A549 (cell line): ENCODE measurements around the gene SAMD15.

Experiments used
- CTCF ChIP-seq: fragments of >200 bp; sonication (Bioruptor Twin); formaldehyde crosslinking; IDR thresholded peaks from 3 replicates; pipeline ENCODE4 v1.5.1; 2016
- EP300 ChIP-seq, 2 experiments: fragments of >200 bp; sonication (Bioruptor Twin); formaldehyde crosslinking; IDR thresholded peaks; 2 replicates in 1 of 2; 3 replicates in 1 of 2; pipeline ENCODE4 v1.6.1; 2016 to 2017
- PBX3 ChIP-seq: IDR thresholded peaks from 2 replicates; pipeline ENCODE4 v1.6.1; 2012
- POLR2A ChIP-seq: IDR thresholded peaks from 2 replicates; pipeline ENCODE4 v1.6.1; 2012; ENCODE audit warnings: mild to moderate bottlenecking, low read length
- POLR2AphosphoS2 ChIP-seq: conservative IDR thresholded peaks from 2 replicates; pipeline ENCODE4 v1.6.1; 2012; ENCODE audit warnings: low read length, improper control_type of control experiment, inconsistent platforms
- RAD21 ChIP-seq, 2 experiments: fragments of >200 bp in 1 of 2; sonication (Bioruptor Twin) in 1 of 2; formaldehyde crosslinking in 1 of 2; IDR thresholded peaks in 1 of 2; conservative IDR thresholded peaks in 1 of 2; 2 replicates in 1 of 2; 3 replicates in 1 of 2; pipeline ENCODE4 v1.6.1; 2012 to 2018; ENCODE audit warnings: inconsistent platforms in 1 of 2
- RFX5 ChIP-seq: fragments of 450-650 bp; IDR thresholded peaks from 2 replicates; pipeline ENCODE4 v1.7.1; 2014; ENCODE audit warnings: antibody characterized with exemption, mild to moderate bottlenecking, moderate library complexity
- TF ChIP-seq, protein P1 (sequence below): fragments of 200-600 bp; sonication (generic); IDR thresholded peaks from 2 replicates; pipeline ENCODE4 v1.6.1; 2016; ENCODE audit warnings: antibody characterized with exemption, mild to moderate bottlenecking, moderate library complexity
- TF ChIP-seq, protein P2 (sequence below): IDR thresholded peaks from 2 replicates; pipeline ENCODE4 v1.6.1; 2012
- TF ChIP-seq, protein P3 (sequence below): fragments of 450-650 bp; IDR thresholded peaks from 2 replicates; pipeline ENCODE4 v1.6.1; 2014; ENCODE audit warnings: antibody characterized with exemption

GRCh38 chr14:77340389-77340788 lies 36.8 kb upstream of the SAMD15 start:
- TF ChIP-seq EP300 (IDR thresholded peaks at IDR 0.05), result no peak
- TF ChIP-seq, protein P1, sequence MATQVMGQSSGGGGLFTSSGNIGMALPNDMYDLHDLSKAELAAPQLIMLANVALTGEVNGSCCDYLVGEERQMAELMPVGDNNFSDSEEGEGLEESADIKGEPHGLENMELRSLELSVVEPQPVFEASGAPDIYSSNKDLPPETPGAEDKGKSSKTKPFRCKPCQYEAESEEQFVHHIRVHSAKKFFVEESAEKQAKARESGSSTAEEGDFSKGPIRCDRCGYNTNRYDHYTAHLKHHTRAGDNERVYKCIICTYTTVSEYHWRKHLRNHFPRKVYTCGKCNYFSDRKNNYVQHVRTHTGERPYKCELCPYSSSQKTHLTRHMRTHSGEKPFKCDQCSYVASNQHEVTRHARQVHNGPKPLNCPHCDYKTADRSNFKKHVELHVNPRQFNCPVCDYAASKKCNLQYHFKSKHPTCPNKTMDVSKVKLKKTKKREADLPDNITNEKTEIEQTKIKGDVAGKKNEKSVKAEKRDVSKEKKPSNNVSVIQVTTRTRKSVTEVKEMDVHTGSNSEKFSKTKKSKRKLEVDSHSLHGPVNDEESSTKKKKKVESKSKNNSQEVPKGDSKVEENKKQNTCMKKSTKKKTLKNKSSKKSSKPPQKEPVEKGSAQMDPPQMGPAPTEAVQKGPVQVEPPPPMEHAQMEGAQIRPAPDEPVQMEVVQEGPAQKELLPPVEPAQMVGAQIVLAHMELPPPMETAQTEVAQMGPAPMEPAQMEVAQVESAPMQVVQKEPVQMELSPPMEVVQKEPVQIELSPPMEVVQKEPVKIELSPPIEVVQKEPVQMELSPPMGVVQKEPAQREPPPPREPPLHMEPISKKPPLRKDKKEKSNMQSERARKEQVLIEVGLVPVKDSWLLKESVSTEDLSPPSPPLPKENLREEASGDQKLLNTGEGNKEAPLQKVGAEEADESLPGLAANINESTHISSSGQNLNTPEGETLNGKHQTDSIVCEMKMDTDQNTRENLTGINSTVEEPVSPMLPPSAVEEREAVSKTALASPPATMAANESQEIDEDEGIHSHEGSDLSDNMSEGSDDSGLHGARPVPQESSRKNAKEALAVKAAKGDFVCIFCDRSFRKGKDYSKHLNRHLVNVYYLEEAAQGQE, result no peak
- TF ChIP-seq POLR2AphosphoS2, result no peak
- no peak for TF ChIP-seq CTCF
- no peak for TF ChIP-seq POLR2A
- TF ChIP-seq, protein P2, sequence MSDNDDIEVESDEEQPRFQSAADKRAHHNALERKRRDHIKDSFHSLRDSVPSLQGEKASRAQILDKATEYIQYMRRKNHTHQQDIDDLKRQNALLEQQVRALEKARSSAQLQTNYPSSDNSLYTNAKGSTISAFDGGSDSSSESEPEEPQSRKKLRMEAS, result no peak
- TF ChIP-seq RAD21 (conservative IDR thresholded peaks at IDR 0.05 in 1 of 2, IDR thresholded peaks at IDR 0.05 in 1 of 2), result no peak
- TF ChIP-seq, protein P3, sequence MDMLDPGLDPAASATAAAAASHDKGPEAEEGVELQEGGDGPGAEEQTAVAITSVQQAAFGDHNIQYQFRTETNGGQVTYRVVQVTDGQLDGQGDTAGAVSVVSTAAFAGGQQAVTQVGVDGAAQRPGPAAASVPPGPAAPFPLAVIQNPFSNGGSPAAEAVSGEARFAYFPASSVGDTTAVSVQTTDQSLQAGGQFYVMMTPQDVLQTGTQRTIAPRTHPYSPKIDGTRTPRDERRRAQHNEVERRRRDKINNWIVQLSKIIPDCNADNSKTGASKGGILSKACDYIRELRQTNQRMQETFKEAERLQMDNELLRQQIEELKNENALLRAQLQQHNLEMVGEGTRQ, result no peak
- TF ChIP-seq PBX3, result no peak
- no peak for TF ChIP-seq RFX5
